Lower lobe of right lung (tissue), 2 donors: ENCODE measurements around the gene ENAH. TPM values are rescaled to one million over a fixed set of nuclear protein-coding genes. Genes with fewer than 3 reads are reported as not detected.
"Not testable (repeated sequence)": the region's sequence is repeated elsewhere in the genome, so short reads cannot be mapped to it uniquely, and the experiment has no call there.

Source experiments
- ATAC-seq, 2 donors: fragments of 200-7000 bp; cut with Tn5 transposase; one replicate each; pipeline ENCODE4 v1.9.1; 2020 to 2022; ENCODE audit warnings: mild to moderate bottlenecking in 2 of 2, moderate library complexity in 2 of 2
- DNase-seq: peaks from one replicate; pipeline ENCODE4 v3.0.0-alpha.2; 2020
- H3K27ac ChIP-seq: fragments of 200-600 bp; one replicate; pipeline ENCODE4 v1.8.0; 2022
- H3K27me3 ChIP-seq: fragments of 200-600 bp; one replicate; pipeline ENCODE4 v1.8.0; 2022; ENCODE audit warnings: low read depth
- H3K36me3 ChIP-seq: fragments of 200-600 bp; one replicate; pipeline ENCODE4 v1.8.0; 2022; ENCODE audit warnings: mild to moderate bottlenecking
- H3K4me1 ChIP-seq: fragments of 200-600 bp; one replicate; pipeline ENCODE4 v1.8.0; 2022
- H3K4me3 ChIP-seq: fragments of 200-600 bp; one replicate; pipeline ENCODE4 v1.8.0; 2022; ENCODE audit warnings: mild to moderate bottlenecking
- H3K9me3 ChIP-seq: fragments of 200-600 bp; one replicate; pipeline ENCODE4 v1.8.0; 2022
- intact Hi-C: fragments of 100-400 bp; cut with DNase I; formaldehyde crosslinking; loops from one replicate; pipeline ENCODE4 v1.11.0; 2022
- total RNA-seq: library from RNA; stranded (reverse); fragmentation: NEBNext Ultra II Directional; extraction: Animal tissue kit (Norgen Biotek cat#: 25700); gene quantifications from one replicate; pipeline ENCODE4 v1.2.1, GENCODE V29; 2021
- TF ChIP-seq, protein P1 (sequence below): fragments of 200-600 bp; IDR thresholded peaks from one replicate; pipeline ENCODE4 v1.8.0; 2022; ENCODE audit warnings: antibody characterized with exemption, mild to moderate bottlenecking
- donor health status: DM: no; HTN: yes; CAD: no; lungs with severe emphysema.

Gene ENAH
- total RNA-seq, 1 donor from 2014 or later = 51.4 TPM

DNA sequence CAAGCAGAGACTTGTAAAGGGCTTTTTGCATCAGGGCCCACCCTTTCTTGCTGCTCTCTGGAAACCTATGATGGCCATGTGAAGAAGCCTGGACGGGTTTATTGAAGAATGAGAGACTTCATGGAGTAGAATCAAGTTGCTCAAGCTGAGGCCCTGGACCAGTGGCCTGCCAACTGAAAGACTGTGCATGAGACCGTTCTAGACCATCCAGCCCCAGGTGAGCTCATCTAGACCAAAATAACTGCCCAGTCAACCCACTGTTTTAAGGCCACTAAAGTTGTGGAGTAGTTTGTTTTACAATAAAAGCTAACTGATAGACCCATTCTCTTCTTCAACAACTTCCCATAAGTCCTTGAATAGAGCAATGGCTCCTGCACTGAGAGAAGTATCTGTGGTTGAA, 11.8 kb upstream of the ENAH start:
- ATAC-seq (no peak), DNase-seq (no peak)
- no peaks in the 10 kb centered on the region for H3K9me3 ChIP-seq
- H3K36me3 ChIP-seq = no peaks in the 10 kb centered on the region
- no peak overlapping the region for H3K4me3 ChIP-seq
- H3K4me1 ChIP-seq = peaks cover 8% of the 10 kb centered on the region
- no peaks in the 10 kb centered on the region for H3K27me3 ChIP-seq
- intact Hi-C loops = no loop called here
- no peak overlapping the region for H3K27ac ChIP-seq
- TF ChIP-seq, protein P1, sequence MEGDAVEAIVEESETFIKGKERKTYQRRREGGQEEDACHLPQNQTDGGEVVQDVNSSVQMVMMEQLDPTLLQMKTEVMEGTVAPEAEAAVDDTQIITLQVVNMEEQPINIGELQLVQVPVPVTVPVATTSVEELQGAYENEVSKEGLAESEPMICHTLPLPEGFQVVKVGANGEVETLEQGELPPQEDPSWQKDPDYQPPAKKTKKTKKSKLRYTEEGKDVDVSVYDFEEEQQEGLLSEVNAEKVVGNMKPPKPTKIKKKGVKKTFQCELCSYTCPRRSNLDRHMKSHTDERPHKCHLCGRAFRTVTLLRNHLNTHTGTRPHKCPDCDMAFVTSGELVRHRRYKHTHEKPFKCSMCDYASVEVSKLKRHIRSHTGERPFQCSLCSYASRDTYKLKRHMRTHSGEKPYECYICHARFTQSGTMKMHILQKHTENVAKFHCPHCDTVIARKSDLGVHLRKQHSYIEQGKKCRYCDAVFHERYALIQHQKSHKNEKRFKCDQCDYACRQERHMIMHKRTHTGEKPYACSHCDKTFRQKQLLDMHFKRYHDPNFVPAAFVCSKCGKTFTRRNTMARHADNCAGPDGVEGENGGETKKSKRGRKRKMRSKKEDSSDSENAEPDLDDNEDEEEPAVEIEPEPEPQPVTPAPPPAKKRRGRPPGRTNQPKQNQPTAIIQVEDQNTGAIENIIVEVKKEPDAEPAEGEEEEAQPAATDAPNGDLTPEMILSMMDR = no peak

DNA sequence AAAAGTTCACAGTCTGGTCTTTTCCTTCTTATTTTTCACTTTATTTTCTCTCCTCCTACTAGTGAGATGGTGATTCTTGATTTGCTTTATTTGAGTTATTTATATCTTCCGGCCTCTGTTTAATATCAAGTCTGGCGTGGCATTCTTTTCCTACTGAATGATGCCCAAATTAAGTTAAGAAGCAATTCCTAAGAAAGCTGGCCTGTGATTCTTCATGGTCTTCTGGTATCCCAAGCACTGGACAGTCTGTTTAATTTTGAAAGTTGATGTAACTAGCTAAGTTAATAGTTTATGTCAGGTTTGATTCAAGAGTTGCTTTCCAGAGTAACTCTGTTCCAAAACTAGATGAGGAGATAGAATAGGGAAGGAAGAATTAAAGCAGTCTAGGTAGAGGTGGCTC, 9.2 kb upstream of the ENAH start:
- TF ChIP-seq, protein P1 = no peak
- DNase-seq (no peak), ATAC-seq (no peak)
- Histone ChIP-seq H3K4me1 (peaks cover 8% of the 10 kb centered on the region), H3K27me3 (no peaks in the 10 kb centered on the region), H3K9me3 (no peaks in the 10 kb centered on the region), H3K27ac (no peak overlapping the region), H3K4me3 (no peak overlapping the region), H3K36me3 (no peaks in the 10 kb centered on the region)
- intact Hi-C loops = no loop called here

DNA sequence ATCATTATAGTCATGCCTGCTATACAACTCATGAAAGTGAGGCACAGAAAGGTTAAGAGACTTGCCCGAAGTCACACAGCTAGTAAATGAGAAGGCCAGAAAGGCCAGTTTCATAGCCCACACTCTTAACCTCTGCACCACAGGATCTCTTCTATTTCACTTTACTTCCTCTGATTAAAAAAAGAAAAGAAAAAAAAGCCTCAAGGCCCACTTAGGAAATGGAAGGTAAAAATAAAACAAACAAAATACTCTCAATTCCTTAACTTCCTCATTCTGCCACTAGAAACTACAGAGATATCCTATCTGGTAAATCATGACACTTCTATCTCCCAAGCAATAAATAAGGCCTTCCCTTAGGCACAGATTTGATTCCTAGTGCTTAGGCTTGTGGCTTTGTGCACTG, 7.6 kb upstream of the ENAH start:
- no peaks in the 10 kb centered on the region for H3K27me3 ChIP-seq
- ATAC-seq (no peak), DNase-seq (no peak)
- TF ChIP-seq, protein P1 = no peak
- no peak overlapping the region for H3K4me3 ChIP-seq
- no peaks in the 10 kb centered on the region for H3K36me3 ChIP-seq
- H3K27ac ChIP-seq = no peak overlapping the region
- intact Hi-C loops = no loop called here
- no peaks in the 10 kb centered on the region for H3K9me3 ChIP-seq
- peaks cover 13% of the 10 kb centered on the region for H3K4me1 ChIP-seq

DNA sequence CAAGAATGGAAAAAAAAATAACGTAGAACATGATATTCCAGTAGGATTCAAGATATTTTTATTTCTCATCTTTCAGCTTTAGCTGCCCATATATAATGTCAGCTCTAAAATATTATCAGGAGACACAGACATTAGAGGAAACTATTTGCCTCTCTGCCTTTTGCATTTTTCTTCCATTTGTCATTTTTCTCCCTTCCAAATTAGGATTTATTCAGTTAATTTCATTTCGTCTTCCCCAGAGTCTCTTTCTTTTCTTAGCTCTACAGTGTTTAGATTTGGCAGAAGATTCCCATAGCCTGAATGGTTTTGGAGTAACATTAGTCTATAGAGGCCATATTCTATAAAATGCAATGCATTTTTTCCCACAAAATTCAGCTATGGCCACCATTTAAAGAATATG, 5.1 kb upstream of the ENAH start:
- Histone ChIP-seq H3K9me3 (no peaks in the 10 kb centered on the region), H3K27me3 (no peaks in the 10 kb centered on the region), H3K36me3 (no peaks in the 10 kb centered on the region), H3K4me3 (no peak overlapping the region), H3K27ac (no peak overlapping the region), H3K4me1 (peaks cover 31% of the 10 kb centered on the region)
- ATAC-seq = no peak
- TF ChIP-seq, protein P1 = no peak
- no peak for DNase-seq
- intact Hi-C loops = no loop called here

DNA sequence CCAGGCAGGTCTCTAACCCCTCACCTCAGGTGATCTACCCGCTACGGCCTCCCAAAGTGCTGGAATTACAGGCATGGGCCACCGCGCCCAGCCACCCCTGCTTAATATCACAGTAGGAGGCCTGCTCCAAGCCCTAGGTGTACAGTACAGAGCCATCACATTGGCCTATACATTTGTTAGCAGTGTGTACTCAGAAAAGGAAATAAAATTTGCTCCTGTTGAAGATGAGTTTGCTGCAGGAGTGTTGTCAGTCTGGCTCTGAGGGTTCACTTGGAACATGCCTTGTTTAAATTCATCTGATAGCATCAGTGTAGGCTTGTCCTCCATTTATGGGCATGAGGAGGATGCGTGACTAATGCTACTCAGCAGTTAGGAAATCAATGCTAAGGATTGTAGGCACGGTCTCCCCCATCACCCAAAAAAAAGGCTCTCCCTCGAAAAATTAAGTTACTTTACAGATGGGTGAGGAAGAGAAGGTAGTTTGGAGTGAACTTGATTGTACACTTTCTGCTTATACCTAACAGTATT, 4.6 kb upstream of the ENAH start:
- no peaks in the 10 kb centered on the region for H3K36me3 ChIP-seq
- no peak overlapping the region for H3K27ac ChIP-seq
- no peaks in the 10 kb centered on the region for H3K27me3 ChIP-seq
- no peaks in the 10 kb centered on the region for H3K9me3 ChIP-seq
- peaks cover 31% of the 10 kb centered on the region for H3K4me1 ChIP-seq
- no peak for DNase-seq
- intact Hi-C loops = no loop called here
- TF ChIP-seq, protein P1 = no peak
- no peak overlapping the region for H3K4me3 ChIP-seq
- no peak for ATAC-seq

DNA sequence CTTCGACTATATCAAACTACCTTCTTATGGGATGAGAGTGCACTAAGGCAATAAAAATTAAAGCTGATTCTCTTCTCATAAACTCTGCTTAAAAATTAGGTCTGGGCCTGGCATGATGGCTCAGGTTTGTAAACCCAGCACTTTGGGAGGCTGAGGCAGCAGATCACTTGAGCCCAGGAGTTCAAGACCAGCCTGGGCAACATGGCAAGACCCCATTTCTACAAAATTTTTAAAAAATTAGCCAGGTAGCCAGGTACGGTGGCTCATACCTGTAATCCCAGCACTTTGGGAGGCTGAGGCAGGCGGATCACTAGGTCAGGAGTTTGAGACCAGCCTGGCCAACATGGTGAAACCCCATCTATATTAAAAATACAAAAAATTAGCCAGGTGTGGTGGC, 3.3 kb upstream of the ENAH start:
- H3K9me3 ChIP-seq, H3K4me3 ChIP-seq, H3K27me3 ChIP-seq, H3K36me3 ChIP-seq, ATAC-seq, DNase-seq, H3K27ac ChIP-seq, intact Hi-C loops: not testable (repeated sequence)
- H3K4me1 ChIP-seq = peaks cover 38% of the 10 kb centered on the region
